ENCODE results near the gene PRELID3B. TPM values are rescaled to one million over a fixed set of nuclear protein-coding genes. Genes with fewer than 3 reads are reported as not detected.
"Not testable (repeated sequence)": the region's sequence is repeated elsewhere in the genome, so short reads cannot be mapped to it uniquely, and the experiment has no call there.

PRELID3B gene
- total RNA-seq, 3 donors from 2014 or later: 43.7 to 55.4 (median 52.4) TPM

- intact Hi-C loops (cut with DNase I; ENCODE audit: low total_unique reads): loop anchor here (5.0 kb wide), 1 partner anchor 62 kb away; the partner anchor contains the start of gene NELFCD
- peaks cover 0 to 4% of the 10 kb centered on the region in 2 donors for H3K4me1 ChIP-seq
- H3K36me3 ChIP-seq: no peaks in the 10 kb centered on the region
- H3K27ac ChIP-seq: no peak overlapping the region
- no peaks in the 10 kb centered on the region for H3K9me3 ChIP-seq
- H3K4me3 ChIP-seq: no peak overlapping the region
- no peak for DNase-seq (ENCODE audit: low spot score in 2 of 2)
- TF ChIP-seq CTCF (IDR thresholded peaks at IDR 0.05) (no peak), POLR2A (IDR thresholded peaks at IDR 0.05) (no peak), POLR2AphosphoS5 (IDR thresholded peaks at IDR 0.05) (no peak)
- no peaks in the 10 kb centered on the region for H3K27me3 ChIP-seq
These were observed 2.2 kb upstream of the PRELID3B start for GRCh38 chr20:59044796-59045195.

DNA sequence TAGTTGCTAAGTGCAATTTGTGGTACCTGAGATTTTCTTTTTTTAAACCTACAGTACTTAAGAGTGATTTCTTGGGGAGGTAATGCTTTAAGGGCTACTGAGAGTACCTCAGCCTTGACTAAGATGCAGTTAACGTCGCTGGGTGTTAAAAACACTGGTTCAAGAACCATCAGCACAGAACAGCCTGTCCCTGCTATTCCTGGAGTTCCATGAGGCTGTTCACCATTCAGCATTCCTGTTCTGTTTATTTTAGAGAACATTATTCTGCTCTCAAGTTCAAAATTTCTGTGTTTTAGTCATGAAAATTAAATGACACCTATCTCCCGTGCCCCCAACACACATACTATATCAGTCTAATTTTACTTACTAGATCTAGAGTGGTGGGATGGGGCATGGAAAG, 1.7 kb upstream of the PRELID3B start:
- no peaks in the 10 kb centered on the region for H3K27me3 ChIP-seq
- H3K4me3 ChIP-seq: no peak overlapping the region
- peaks cover 0 to 4% of the 10 kb centered on the region in 2 donors for H3K4me1 ChIP-seq
- H3K9me3 ChIP-seq: no peaks in the 10 kb centered on the region
- TF ChIP-seq CTCF (IDR thresholded peaks at IDR 0.05): no peak
- TF ChIP-seq POLR2A (IDR thresholded peaks at IDR 0.05): no peak
- TF ChIP-seq POLR2AphosphoS5 (IDR thresholded peaks at IDR 0.05): no peak
- peak overlapping the region in 1 of 2 donors; percentile 90 for H3K27ac ChIP-seq
- intact Hi-C loops (cut with DNase I; ENCODE audit: low total_unique reads): loop anchor here (5.0 kb wide), 1 partner anchor 62 kb away; the partner anchor contains the start of gene NELFCD
- no peaks in the 10 kb centered on the region for H3K36me3 ChIP-seq
- DNase-seq (ENCODE audit: low spot score in 2 of 2): no peak

GRCh38 chr20:59043698-59044097, 1.1 kb upstream of the PRELID3B start:
- H3K27ac ChIP-seq: peak overlapping the region; percentile 90
- TF ChIP-seq POLR2AphosphoS5 (IDR thresholded peaks at IDR 0.05) (peak in 1 of 3 donors; percentile 10), POLR2A (IDR thresholded peaks at IDR 0.05) (no peak), CTCF (IDR thresholded peaks at IDR 0.05) (no peak)

GRCh38 chr20:59042796-59043631, 428 bp upstream of the PRELID3B start:
- peak; percentile 87 to 89 for DNase-seq (ENCODE audit: low spot score in 2 of 2)
- H3K36me3 ChIP-seq: no peaks in the 10 kb centered on the region
- peak overlapping the region; percentile 71 to 90 (median 87) for H3K4me3 ChIP-seq
- TF ChIP-seq CTCF (IDR thresholded peaks at IDR 0.05) (no peak), POLR2AphosphoS5 (IDR thresholded peaks at IDR 0.05) (peak in 1 of 3 donors; percentile 7)
- H3K27ac ChIP-seq: peak overlapping the region; percentile 90
- H3K9me3 ChIP-seq: no peaks in the 10 kb centered on the region
- peaks cover 0 to 4% of the 10 kb centered on the region in 2 donors for H3K4me1 ChIP-seq
- intact Hi-C loops (cut with DNase I; ENCODE audit: low total_unique reads): loop anchor here (5.0 kb wide), 1 partner anchor 61 kb away; the partner anchor contains the start of gene NELFCD
- no peaks in the 10 kb centered on the region for H3K27me3 ChIP-seq

More at GRCh38 chr20:59043698-59044097, 1.1 kb upstream of the PRELID3B start:
- peaks cover 0 to 4% of the 10 kb centered on the region in 2 donors for H3K4me1 ChIP-seq
- no peak for DNase-seq (ENCODE audit: low spot score in 2 of 2)
- no peaks in the 10 kb centered on the region for H3K9me3 ChIP-seq
- H3K36me3 ChIP-seq: no peaks in the 10 kb centered on the region
- no peak overlapping the region for H3K4me3 ChIP-seq
- intact Hi-C loops (cut with DNase I; ENCODE audit: low total_unique reads): loop anchor here (5.0 kb wide), 1 partner anchor 61 kb away; the partner anchor contains the start of gene NELFCD
- H3K27me3 ChIP-seq: no peaks in the 10 kb centered on the region

DNA sequence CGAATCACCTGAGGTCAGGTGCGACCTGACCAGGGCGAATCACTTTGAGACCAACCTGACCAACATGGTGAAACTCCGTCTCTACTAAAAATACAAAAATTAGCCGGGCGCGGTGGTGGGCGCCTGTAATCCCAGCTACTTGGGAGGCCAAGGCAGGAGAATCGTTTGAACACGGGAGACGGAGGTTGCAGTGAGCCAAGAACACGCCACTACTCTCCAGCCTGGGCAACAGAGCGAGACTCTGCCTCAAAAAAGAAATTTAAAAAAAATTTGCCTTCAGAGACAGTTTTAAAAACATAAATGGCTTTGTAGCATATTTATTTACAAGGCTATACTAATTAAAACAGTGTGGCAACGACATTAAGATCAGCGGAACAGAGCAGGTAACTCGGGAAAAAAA, 1.1 kb downstream of the PRELID3B start:
- H3K27me3 ChIP-seq; H3K36me3 ChIP-seq; H3K4me1 ChIP-seq; H3K9me3 ChIP-seq; DNase-seq (ENCODE audit: low spot score in 2 of 2): not testable (repeated sequence)
- intact Hi-C loops (cut with DNase I; ENCODE audit: low total_unique reads): loop anchor here (5.0 kb wide), 1 partner anchor 59 kb away; the partner anchor contains the start of gene NELFCD
- Histone ChIP-seq H3K4me3 (peak overlapping the region in 2 of 3 donors; percentile 71 to 90), H3K27ac (peak overlapping the region in 1 of 2 donors; percentile 90)
